Upper lobe of left lung (tissue), 6 donors: ENCODE results near the gene LCN12. TPM values are rescaled to one million over a fixed set of nuclear protein-coding genes. Genes with fewer than 3 reads are reported as not detected.
A peak's percentile ranks its signal among the peaks of the same experiment; 100 is the strongest.

Experiments used
- ATAC-seq, 2 donors: fragments of 200-7000 bp; cut with Tn5 transposase; one replicate each; pipeline ENCODE4 v1.9.1; 2022; ENCODE audit warnings: mild to moderate bottlenecking in 2 of 2, moderate library complexity in 2 of 2; ENCODE audit not compliant: low FRiP score in 2 of 2
- DNase-seq, 2 donors: peaks; one replicate each; pipeline ENCODE4 v3.0.0-alpha.2; 2019 to 2020
- H3K27ac ChIP-seq, 4 donors: fragments of 200-600 bp; sonication (generic); one replicate each; pipeline ENCODE4 v1.5.1; 2016 to 2019
- H3K27me3 ChIP-seq, 4 donors: fragments of 200-600 bp; sonication (generic); one replicate each; pipeline ENCODE4 v1.5.1; 2017 to 2019
- H3K36me3 ChIP-seq, 4 donors: fragments of 200-600 bp; sonication (generic); one replicate each; pipeline ENCODE4 v1.5.1; 2016 to 2019
- H3K4me1 ChIP-seq, 4 donors: fragments of 200-600 bp; sonication (generic); one replicate each; pipeline ENCODE4 v1.5.1; 2018 to 2019
- H3K4me3 ChIP-seq, 4 donors: fragments of 200-600 bp; sonication (generic); one replicate each; pipeline ENCODE4 v1.5.1; 2017 to 2019; ENCODE audit warnings: mild to moderate bottlenecking in 2 of 4, moderate library complexity in 1 of 4
- H3K9me3 ChIP-seq, 4 donors: fragments of 200-600 bp; sonication (generic); one replicate each; pipeline ENCODE4 v1.5.1; 2018 to 2019
- EP300 ChIP-seq, 4 donors: sonication (generic); formaldehyde crosslinking; IDR thresholded peaks; one replicate each; pipeline ENCODE4 v1.5.1; 2017; ENCODE audit warnings: antibody characterized with exemption in 4 of 4, control low read depth in 2 of 4
- POLR2A ChIP-seq, 4 donors: fragments of 450-650 bp; IDR thresholded peaks; one replicate each; pipeline ENCODE4 v1.5.1; 2016 to 2017; ENCODE audit warnings: antibody characterized with exemption in 4 of 4, mild to moderate bottlenecking in 2 of 4
- POLR2AphosphoS5 ChIP-seq, 2 donors: sonication (generic); formaldehyde crosslinking; IDR thresholded peaks; one replicate each; pipeline ENCODE4 v1.5.1; 2017; ENCODE audit warnings: antibody characterized with exemption in 2 of 2
- WGBS, 2 donors: methylation state at CpG; one replicate each; pipeline ENCODE4 v1.1.5; 2017 to 2018; 5-methylcytosine and 5-hydroxymethylcytosine counted together
- total RNA-seq, 6 donors: library from RNA; depleted of rRNA in 4 of 6; stranded (reverse); fragments of >200 nt in 4 of 6; gene quantifications; one replicate each; pipeline versions ENCODE4 v1.1.0 to v1.2.1, GENCODE V29; 2016 to 2021
- TF ChIP-seq, protein P1 (sequence below), 6 experiments: fragments of 450-650 bp in 4 of 6; fragments of 200-600 bp in 2 of 6; sonication (generic) in 2 of 6; IDR thresholded peaks; one replicate each; pipeline ENCODE4 v1.5.1; 2016 to 2019; ENCODE audit warnings: antibody characterized with exemption in 6 of 6
- donor health status: DM: no; HTN: no; CAD: no; lungs with moderate emphysema.
- donor health status: DM: no; HTN: yes; CAD: no; lungs with severe emphysema.

Gene LCN12
- total RNA-seq, 6 donors from 2014 or later = 0.89 to 5.2 (median 2.3) TPM; not detected in 1

DNA sequence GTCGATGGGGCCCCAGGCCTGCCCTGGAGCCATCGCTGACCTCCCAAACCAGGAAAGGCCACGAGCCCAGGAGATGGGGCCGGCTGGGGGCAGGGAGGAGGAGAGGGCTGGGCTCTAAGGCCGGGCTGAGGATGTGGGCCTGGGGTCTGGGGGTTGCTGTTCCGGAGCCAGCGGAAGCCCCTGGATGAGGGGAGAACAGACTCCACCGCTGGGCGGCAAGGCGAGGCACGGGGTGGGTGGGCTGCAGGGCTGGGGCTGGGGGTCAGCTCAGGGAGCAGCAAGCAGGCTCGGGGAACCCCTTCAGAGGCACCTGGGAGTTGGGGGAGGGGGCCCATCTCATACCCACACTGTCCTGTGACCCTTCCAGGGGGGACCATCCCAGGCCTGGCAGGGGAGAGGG, 11.7 kb downstream of the LCN12 start:
- Histone ChIP-seq H3K4me3 (no peak overlapping the region), H3K27me3 (no peaks in the 10 kb centered on the region), H3K36me3 (no peaks in the 10 kb centered on the region), H3K4me1 (peaks cover 7 to 30% (median 18%) of the 10 kb centered on the region in 4 donors), H3K9me3 (no peaks in the 10 kb centered on the region), H3K27ac (no peak overlapping the region)
- no peak for TF ChIP-seq POLR2A (IDR thresholded peaks at IDR 0.05)
- TF ChIP-seq EP300 (IDR thresholded peaks at IDR 0.05) = no peak
- TF ChIP-seq POLR2AphosphoS5 (IDR thresholded peaks at IDR 0.05) = no peak
- TF ChIP-seq, protein P1, sequence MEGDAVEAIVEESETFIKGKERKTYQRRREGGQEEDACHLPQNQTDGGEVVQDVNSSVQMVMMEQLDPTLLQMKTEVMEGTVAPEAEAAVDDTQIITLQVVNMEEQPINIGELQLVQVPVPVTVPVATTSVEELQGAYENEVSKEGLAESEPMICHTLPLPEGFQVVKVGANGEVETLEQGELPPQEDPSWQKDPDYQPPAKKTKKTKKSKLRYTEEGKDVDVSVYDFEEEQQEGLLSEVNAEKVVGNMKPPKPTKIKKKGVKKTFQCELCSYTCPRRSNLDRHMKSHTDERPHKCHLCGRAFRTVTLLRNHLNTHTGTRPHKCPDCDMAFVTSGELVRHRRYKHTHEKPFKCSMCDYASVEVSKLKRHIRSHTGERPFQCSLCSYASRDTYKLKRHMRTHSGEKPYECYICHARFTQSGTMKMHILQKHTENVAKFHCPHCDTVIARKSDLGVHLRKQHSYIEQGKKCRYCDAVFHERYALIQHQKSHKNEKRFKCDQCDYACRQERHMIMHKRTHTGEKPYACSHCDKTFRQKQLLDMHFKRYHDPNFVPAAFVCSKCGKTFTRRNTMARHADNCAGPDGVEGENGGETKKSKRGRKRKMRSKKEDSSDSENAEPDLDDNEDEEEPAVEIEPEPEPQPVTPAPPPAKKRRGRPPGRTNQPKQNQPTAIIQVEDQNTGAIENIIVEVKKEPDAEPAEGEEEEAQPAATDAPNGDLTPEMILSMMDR (IDR thresholded peaks at IDR 0.05) = no peak
- WGBS, 2 donors = 92 to 100% methylated on average over 1 to 9 of the region's 12 CpGs
- ATAC-seq (no peak), DNase-seq (peak in 1 of 2 donors; percentile 56)

DNA sequence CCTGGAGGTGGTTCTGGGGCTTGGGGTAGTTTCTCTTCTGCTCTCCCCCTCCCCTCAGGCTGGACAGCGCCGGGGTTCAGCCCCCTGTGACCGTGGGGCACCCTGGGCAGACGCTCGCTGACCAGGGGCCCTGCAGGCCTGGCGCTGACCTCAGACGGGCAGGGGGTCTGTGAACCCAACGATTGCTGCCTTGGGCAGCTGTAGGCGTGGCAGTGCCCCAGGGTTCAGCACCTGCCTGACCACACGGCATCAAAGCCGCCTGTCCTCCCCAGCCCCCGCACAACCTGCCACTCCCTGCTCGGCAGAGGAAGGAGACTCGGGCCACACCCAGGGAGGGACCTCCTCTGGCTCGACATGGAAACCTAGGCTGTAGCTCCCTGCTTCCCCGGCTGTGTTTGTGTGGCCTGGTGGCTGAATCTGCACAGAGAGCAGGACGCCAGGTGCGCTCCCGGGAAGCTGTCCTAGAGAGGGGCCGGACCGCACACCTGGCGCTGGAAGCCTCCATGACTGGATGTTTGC, 12.2 kb downstream of the LCN12 start:
- H3K4me3 ChIP-seq = no peak overlapping the region
- no peaks in the 10 kb centered on the region for H3K27me3 ChIP-seq
- TF ChIP-seq POLR2AphosphoS5 (IDR thresholded peaks at IDR 0.05) (no peak), EP300 (IDR thresholded peaks at IDR 0.05) (no peak), POLR2A (IDR thresholded peaks at IDR 0.05) (no peak)
- TF ChIP-seq, protein P1 (IDR thresholded peaks at IDR 0.05) = no peak
- DNase-seq (peak in 1 of 2 donors; percentile 64), ATAC-seq (no peak)
- no peaks in the 10 kb centered on the region for H3K36me3 ChIP-seq
- H3K4me1 ChIP-seq = peaks cover 7 to 26% (median 18%) of the 10 kb centered on the region in 4 donors
- 75% methylated on average over 18 of the region's 22 CpGs; no CpG with 5 or more reads in 1 of the 2 donors for WGBS, 2 donors
- no peak overlapping the region for H3K27ac ChIP-seq
- H3K9me3 ChIP-seq = no peaks in the 10 kb centered on the region

DNA sequence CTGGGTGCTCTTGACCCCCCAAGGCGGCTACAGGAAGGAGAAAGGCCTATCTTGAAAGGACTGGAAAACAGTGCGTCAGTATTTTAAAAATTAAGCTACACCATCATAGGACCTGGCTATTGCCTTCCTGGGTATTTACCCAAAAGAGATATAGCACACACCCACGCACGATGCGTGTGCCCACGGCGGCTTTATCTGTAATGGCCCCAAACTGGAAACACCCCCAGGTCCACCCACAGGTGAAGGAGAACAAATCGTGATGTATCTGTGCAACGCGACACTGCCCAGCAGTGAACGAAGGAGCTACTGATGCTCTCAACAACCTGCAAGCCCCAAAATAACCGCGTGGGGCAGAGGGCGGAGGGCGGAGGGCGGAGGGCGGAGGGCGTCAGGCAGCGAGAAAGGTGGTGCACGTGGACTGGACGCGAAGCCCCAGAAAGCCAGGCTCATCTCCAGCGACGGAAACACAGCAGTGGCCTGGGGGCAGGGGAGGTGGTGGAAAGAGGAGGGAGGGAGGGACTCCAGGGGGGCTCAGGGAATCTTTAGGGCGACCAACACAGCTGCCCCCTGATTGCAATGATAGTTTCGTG, 12.9 kb downstream of the LCN12 start:
- TF ChIP-seq POLR2AphosphoS5 (IDR thresholded peaks at IDR 0.05) (no peak), POLR2A (IDR thresholded peaks at IDR 0.05) (no peak)
- 88 to 89% methylated on average over 26 of the region's 26 CpGs for WGBS, 2 donors

DNA sequence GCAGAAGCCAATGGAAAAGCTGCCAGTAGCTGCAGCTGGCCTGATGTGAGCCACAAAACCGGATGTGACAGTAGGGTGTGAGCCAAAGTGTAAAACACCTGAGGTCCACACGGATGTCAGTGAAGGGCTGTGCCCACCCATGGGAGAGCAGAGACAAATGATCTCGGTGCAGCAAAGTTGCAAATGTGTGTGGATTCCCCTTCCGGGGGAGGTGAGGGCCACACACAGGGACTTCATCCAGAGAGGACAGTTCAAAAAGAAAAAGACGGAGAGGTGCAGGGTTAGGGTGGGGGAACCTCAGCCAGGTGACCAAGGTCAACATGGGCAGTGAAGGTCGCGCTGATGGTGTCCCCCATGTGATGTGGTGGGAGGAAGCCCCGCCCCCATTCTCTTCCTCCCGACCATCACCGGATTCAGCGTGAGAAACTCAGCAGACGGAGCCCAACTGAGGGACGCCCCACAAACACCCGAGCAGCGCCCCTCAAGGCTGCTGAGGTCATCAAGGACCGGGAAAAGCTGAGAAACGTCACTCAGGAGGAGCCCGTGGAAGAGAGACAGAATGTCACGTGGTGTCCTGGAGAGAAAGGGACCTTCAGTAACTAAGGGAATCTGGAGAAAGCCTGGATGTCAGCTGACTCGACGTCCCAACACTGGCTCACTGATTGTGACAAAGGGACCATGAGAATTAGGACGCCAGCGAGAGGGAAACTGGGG, 13.9 kb downstream of the LCN12 start:
- TF ChIP-seq, protein P1 (IDR thresholded peaks at IDR 0.05) = no peak
- TF ChIP-seq POLR2A (IDR thresholded peaks at IDR 0.05) (no peak), POLR2AphosphoS5 (IDR thresholded peaks at IDR 0.05) (no peak), EP300 (IDR thresholded peaks at IDR 0.05) (no peak)
- no peak for ATAC-seq
- H3K9me3 ChIP-seq = no peaks in the 10 kb centered on the region
- DNase-seq = peak in 1 of 2 donors; percentile 41
- no peak overlapping the region for H3K4me3 ChIP-seq
- 20 to 21% methylated on average over 21 to 23 of the region's 23 CpGs for WGBS, 2 donors
- H3K27me3 ChIP-seq = no peaks in the 10 kb centered on the region
- H3K4me1 ChIP-seq = peaks cover 7 to 20% (median 15%) of the 10 kb centered on the region in 4 donors
- H3K36me3 ChIP-seq = no peaks in the 10 kb centered on the region
- no peak overlapping the region for H3K27ac ChIP-seq

More for the DNA sequence above, 12.9 kb downstream of the LCN12 start:
- Histone ChIP-seq H3K4me3 (no peak overlapping the region), H3K36me3 (no peaks in the 10 kb centered on the region), H3K27ac (no peak overlapping the region), H3K9me3 (no peaks in the 10 kb centered on the region), H3K27me3 (no peaks in the 10 kb centered on the region), H3K4me1 (peaks cover 7 to 20% (median 15%) of the 10 kb centered on the region in 4 donors)
- ATAC-seq = no peak
- DNase-seq = peak in 1 of 2 donors; percentile 65

DNA sequence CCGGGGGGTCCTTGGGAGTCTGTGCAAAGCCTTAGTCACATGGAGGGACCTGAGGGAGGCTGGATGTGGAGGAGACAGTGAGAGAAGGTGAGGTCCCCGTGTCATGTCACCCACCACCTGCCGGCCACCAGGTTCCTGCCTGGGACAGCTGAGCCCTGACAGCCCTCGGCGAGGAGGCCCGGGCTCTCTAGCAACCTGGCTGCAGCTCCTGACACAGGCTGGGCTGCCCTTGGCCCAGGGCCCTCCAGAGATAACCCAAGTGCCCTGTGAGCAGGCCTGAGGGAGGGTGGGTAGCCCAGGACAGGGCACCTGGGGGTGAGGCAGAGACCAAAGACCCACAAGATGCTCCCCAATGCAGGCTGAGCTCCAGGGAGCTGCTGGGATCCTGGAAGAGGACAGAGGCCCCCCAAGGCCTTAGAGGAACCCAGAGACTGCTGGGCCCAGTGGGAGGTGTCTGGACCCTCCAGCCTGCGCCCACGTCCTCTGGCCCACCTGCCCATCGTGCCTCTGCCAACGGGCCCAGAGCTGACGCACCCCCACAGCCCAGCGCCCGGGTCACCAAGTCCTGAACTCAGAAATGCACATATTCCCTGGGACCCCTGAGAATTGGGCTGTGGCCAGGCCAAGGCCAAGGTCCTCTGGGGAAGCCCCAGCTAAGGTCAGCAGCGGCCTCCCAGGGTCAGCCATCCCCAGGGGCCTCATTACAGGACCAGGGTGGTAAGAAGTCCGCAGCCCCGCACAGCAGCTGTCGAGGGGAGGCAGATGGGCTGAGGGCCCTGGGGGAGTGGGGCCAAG, 16.5 kb downstream of the LCN12 start:
- Histone ChIP-seq H3K27ac (no peak overlapping the region), H3K27me3 (no peaks in the 10 kb centered on the region), H3K9me3 (no peaks in the 10 kb centered on the region), H3K36me3 (no peaks in the 10 kb centered on the region), H3K4me1 (peaks cover 7 to 20% (median 13%) of the 10 kb centered on the region in 4 donors), H3K4me3 (no peak overlapping the region)
- TF ChIP-seq, protein P1 (IDR thresholded peaks at IDR 0.05) = no peak
- TF ChIP-seq EP300 (IDR thresholded peaks at IDR 0.05) = no peak
- no peak for TF ChIP-seq POLR2AphosphoS5 (IDR thresholded peaks at IDR 0.05)
- TF ChIP-seq POLR2A (IDR thresholded peaks at IDR 0.05) = no peak
- ATAC-seq = no peak
- peak in 1 of 2 donors; percentile 54 for DNase-seq
- 76 to 81% methylated on average over 5 to 14 of the region's 17 CpGs for WGBS, 2 donors
